SK-N-SH treated with all-trans-retinoic acid at 6 μM for 48 hours (cell line): ENCODE data around the gene AKAP14.
"Not testable (repeated sequence)": the region's sequence is repeated elsewhere in the genome, so short reads cannot be mapped to it uniquely, and the experiment has no call there.

Experiments
- ATAC-seq: fragments of 200-7000 bp; cut with Tn5 transposase; 3 replicates; pipeline ENCODE4 v1.9.1; 2020; ENCODE audit warnings: mild to moderate bottlenecking, moderate library complexity
- ARNTL ChIP-seq: fragments of 450-650 bp; formaldehyde crosslinking; IDR thresholded peaks from 2 replicates; pipeline ENCODE4 v1.5.0; 2020; ENCODE audit warnings: low read depth, mild to moderate bottlenecking, moderate library complexity, borderline replicate concordance
- BACH2 ChIP-seq: fragments of 250-450 bp; sonication (Bioruptor Pico); IDR thresholded peaks from 2 replicates; pipeline ENCODE4 v1.9.0; 2021; ENCODE audit warnings: mild to moderate bottlenecking, borderline replicate concordance
- CSDC2 ChIP-seq: fragments of 250-450 bp; sonication (Bioruptor Pico); IDR thresholded peaks from 2 replicates; pipeline ENCODE4 v1.5.0; 2020; ENCODE audit warnings: mild to moderate bottlenecking, moderate library complexity
- CSRNP3 ChIP-seq: fragments of 250-450 bp; sonication (Bioruptor Pico); IDR thresholded peaks from 2 replicates; pipeline ENCODE4 v1.5.1; 2021; ENCODE audit warnings: mild to moderate bottlenecking, moderate library complexity
- ESRRG ChIP-seq: fragments of 250-450 bp; sonication (Bioruptor Pico); IDR thresholded peaks from 2 replicates; pipeline ENCODE4 v1.6.1; 2021; ENCODE audit warnings: mild to moderate bottlenecking
- GLIS3 ChIP-seq: fragments of 250-450 bp; sonication (Bioruptor Pico); IDR thresholded peaks from 2 replicates; pipeline ENCODE4 v1.5.0; 2020; ENCODE audit warnings: mild to moderate bottlenecking, moderate library complexity
- ISL1 ChIP-seq: fragments of 250-450 bp; sonication (Bioruptor Pico); IDR thresholded peaks from 2 replicates; pipeline ENCODE4 v2.1.2; 2022; ENCODE audit warnings: mild to moderate bottlenecking, moderate library complexity
- OSR1 ChIP-seq: fragments of 250-450 bp; sonication (Bioruptor Pico); IDR thresholded peaks from 2 replicates; pipeline ENCODE4 v1.8.0; 2022; ENCODE audit warnings: moderate library complexity, mild to moderate bottlenecking, inconsistent platforms
- POU6F1 ChIP-seq: fragments of 250-450 bp; sonication (Bioruptor Pico); IDR thresholded peaks from 2 replicates; pipeline ENCODE4 v1.8.0; 2021; ENCODE audit warnings: low read depth, mild to moderate bottlenecking, moderate library complexity, borderline replicate concordance
- PPARA ChIP-seq: fragments of 250-450 bp; sonication (Bioruptor Pico); IDR thresholded peaks from 2 replicates; pipeline ENCODE4 v1.5.0; 2020; ENCODE audit warnings: mild to moderate bottlenecking, borderline replicate concordance
- RARB ChIP-seq: fragments of 250-450 bp; sonication (Bioruptor Pico); IDR thresholded peaks from 2 replicates; pipeline ENCODE4 v1.8.0; 2021; ENCODE audit warnings: mild to moderate bottlenecking, moderate library complexity
- TOX ChIP-seq: fragments of 250-450 bp; sonication (Bioruptor Pico); IDR thresholded peaks from 2 replicates; pipeline ENCODE4 v1.8.0; 2021; ENCODE audit warnings: mild to moderate bottlenecking, moderate library complexity, borderline replicate concordance
- TSHZ2 ChIP-seq: fragments of 250-450 bp; sonication (Bioruptor Pico); IDR thresholded peaks from 2 replicates; pipeline ENCODE4 v1.5.0; 2020; ENCODE audit warnings: mild to moderate bottlenecking, moderate library complexity
- ZFP30 ChIP-seq: fragments of 450-650 bp; formaldehyde crosslinking; IDR thresholded peaks from 2 replicates; pipeline ENCODE4 v1.5.0; 2022; ENCODE audit warnings: mild to moderate bottlenecking, moderate library complexity
- ZNF70 ChIP-seq: fragments of 450-650 bp; formaldehyde crosslinking; IDR thresholded peaks from 2 replicates; pipeline ENCODE4 v1.5.0; 2020; ENCODE audit warnings: mild to moderate bottlenecking, moderate library complexity
- ZNF8 ChIP-seq: fragments of 450-650 bp; formaldehyde crosslinking; IDR thresholded peaks from 2 replicates; pipeline ENCODE4 v1.5.0; 2020; ENCODE audit warnings: mild to moderate bottlenecking, moderate library complexity

The AKAP14 gene

GRCh38 chrX:119919835-119920585, 24.3 kb downstream of the AKAP14 start:
- no peak for TF ChIP-seq PPARA
- no peak for TF ChIP-seq ESRRG (CRISPR knock-in tag)
- TF ChIP-seq TSHZ2 (CRISPR knock-in tag): no peak
- no peak for TF ChIP-seq BACH2 (CRISPR knock-in tag)
- TF ChIP-seq GLIS3 (CRISPR knock-in tag): no peak
- TF ChIP-seq CSDC2: no peak
- no peak for TF ChIP-seq ISL1 (CRISPR knock-in tag)
- TF ChIP-seq ZFP30 (CRISPR knock-in tag): no peak
- no peak for TF ChIP-seq ARNTL (CRISPR knock-in tag)
- no peak for TF ChIP-seq ZNF70 (CRISPR knock-in tag)
- TF ChIP-seq, all 23 proteins: peak for 0
- no peak for ATAC-seq

GRCh38 chrX:119922391-119922790, 26.7 kb downstream of the AKAP14 start:
- not testable (repeated sequence) for ATAC-seq

GRCh38 chrX:119935215-119935874, 39.7 kb downstream of the AKAP14 start:
- no peak for ATAC-seq

GRCh38 chrX:119941336-119941735, 45.6 kb downstream of the AKAP14 start:
- TF ChIP-seq ZNF8 (CRISPR knock-in tag) (no peak), OSR1 (CRISPR knock-in tag) (no peak), RARB (CRISPR knock-in tag) (no peak), TOX (CRISPR knock-in tag) (no peak), ZNF70 (CRISPR knock-in tag) (no peak), POU6F1 (no peak)

More at GRCh38 chrX:119935215-119935874, 39.7 kb downstream of the AKAP14 start:
- no peak for TF ChIP-seq OSR1 (CRISPR knock-in tag)
- no peak for TF ChIP-seq CSRNP3 (CRISPR knock-in tag)
- no peak for TF ChIP-seq TSHZ2 (CRISPR knock-in tag)
- no peak for TF ChIP-seq ARNTL (CRISPR knock-in tag)
- no peak for TF ChIP-seq ZNF8 (CRISPR knock-in tag)
- TF ChIP-seq ESRRG (CRISPR knock-in tag): no peak
- TF ChIP-seq GLIS3 (CRISPR knock-in tag): no peak
- TF ChIP-seq, all 23 proteins: peak for 0

More at GRCh38 chrX:119941336-119941735, 45.6 kb downstream of the AKAP14 start:
- no peak for ATAC-seq
